Endothelial cell of umbilical vein (primary cell): ENCODE results near the gene OR6V1. TPM values are rescaled to one million over a fixed set of nuclear protein-coding genes. Genes with fewer than 3 reads are reported as not detected.

Experiments
- BruUV-seq: library from RNA; stranded (reverse); fragments of 400-500 nt; replicated peaks from 2 replicates; lab custom pipeline; 2021; lab: Mats Ljungman, UMichigan
- CTCF ChIA-PET: fragments of 300-600, 350-600 bp; sonication (Branson Sonifier 250); formaldehyde crosslinking; loops from one replicate; lab custom pipeline; 2021; ENCODE audit warnings: antibody characterized with exemption, inconsistent platforms; lab: Charles Lee
- POLR2A ChIA-PET: fragments of 300-600, 350-600 bp; sonication (Branson Sonifier 250); formaldehyde crosslinking; loops from one replicate; lab custom pipeline; 2021; ENCODE audit warnings: antibody characterized with exemption, inconsistent platforms; lab: Charles Lee
- DNase-seq: peaks from one replicate; pipeline ENCODE4 v3.0.0-alpha.2; 2011; ENCODE audit warnings: low read depth, low spot score
- FAIRE-seq: peaks from 2 replicates; lab custom pipeline; 2011; peaks lifted over from hg19 to GRCh38; lab: Jason Lieb, UNC
- H2AFZ ChIP-seq: 2 replicates; pipeline ENCODE4 v1.6.0; 2012; ENCODE audit warnings: low read depth, low read length, control low read depth, inconsistent platforms
- H3K27ac ChIP-seq: 2 replicates; pipeline ENCODE4 v1.5.1; 2011; ENCODE audit warnings: low read depth, mild to moderate bottlenecking, control low read depth, low read length, moderate library complexity; ENCODE audit not compliant: insufficient read depth
- H3K27me3 ChIP-seq, 2 experiments: 2 replicates each; pipeline versions ENCODE4 v1.6.0 to v1.6.1; 2011; ENCODE audit warnings: low read length in 2 of 2, mixed read lengths in 1 of 2; ENCODE audit not compliant: control insufficient read depth in 2 of 2, insufficient read depth in 2 of 2
- H3K36me3 ChIP-seq, 2 experiments: 2 replicates in 1 of 2; 3 replicates in 1 of 2; pipeline ENCODE4 v1.5.1; 2011; ENCODE audit warnings: low read length in 2 of 2, mild to moderate bottlenecking in 1 of 2, moderate library complexity in 1 of 2; ENCODE audit not compliant: control insufficient read depth in 2 of 2, insufficient read depth in 2 of 2; ENCODE audit errors: extremely low read depth in 1 of 2
- H3K4me1 ChIP-seq: 3 replicates; pipeline ENCODE4 v1.5.1; 2011; ENCODE audit warnings: mild to moderate bottlenecking, low read length; ENCODE audit not compliant: control insufficient read depth, insufficient read depth; ENCODE audit errors: extremely low read depth
- H3K4me2 ChIP-seq: 2 replicates; pipeline ENCODE4 v1.6.1; 2011; ENCODE audit warnings: low read length, control low read depth, mixed read lengths; ENCODE audit not compliant: insufficient read depth
- H3K4me3 ChIP-seq, 3 experiments: fragments of 200-600 bp in 1 of 3; sonication (generic), shearing (Covaris generic) in 1 of 3; replicated peaks in 1 of 3; 2 replicates each; pipeline ENCODE4 v1.5.1; 2011 to 2016; ENCODE audit warnings: control low read depth in 3 of 3, low read length in 3 of 3, mild to moderate bottlenecking in 2 of 3, inconsistent platforms in 1 of 3, low read depth in 1 of 3, moderate library complexity in 1 of 3; ENCODE audit not compliant: insufficient read depth in 1 of 3
- H3K79me2 ChIP-seq: 2 replicates; pipeline ENCODE4 v1.6.0; 2012; ENCODE audit warnings: low read length, inconsistent platforms; ENCODE audit not compliant: control insufficient read depth, insufficient read depth
- H3K9ac ChIP-seq: replicated peaks from 2 replicates; pipeline ENCODE3; 2011; ENCODE audit warnings: low read length, control low read depth; ENCODE audit not compliant: insufficient read depth; ENCODE audit errors: extremely low read depth
- H3K9me1 ChIP-seq: replicated peaks from 3 replicates; pipeline ENCODE4 v1.6.0; 2011; ENCODE audit warnings: mild to moderate bottlenecking, low read length; ENCODE audit not compliant: control insufficient read depth, insufficient read depth; ENCODE audit errors: extremely low read depth
- H3K9me3 ChIP-seq: replicated peaks from 2 replicates; pipeline ENCODE4 v1.5.1; 2012; ENCODE audit warnings: low read length, inconsistent platforms; ENCODE audit not compliant: control insufficient read depth, insufficient read depth
- H4K20me1 ChIP-seq: replicated peaks from 2 replicates; pipeline ENCODE3; 2011; ENCODE audit warnings: mild to moderate bottlenecking, low read length; ENCODE audit not compliant: control insufficient read depth, insufficient read depth; ENCODE audit errors: extremely low read depth
- CTCF ChIP-seq, 2 donors: IDR thresholded peaks; 1 replicate in 1 of 2; 2 replicates in 1 of 2; pipeline ENCODE4 v1.5.1; 2011; ENCODE audit warnings: low read length in 2 of 2, mild to moderate bottlenecking in 2 of 2, moderate library complexity in 2 of 2, control low read depth in 1 of 2, inconsistent platforms in 1 of 2, low read depth in 1 of 2; ENCODE audit not compliant: insufficient read depth in 1 of 2; ENCODE audit errors: extremely low read depth in 1 of 2
- EZH2 ChIP-seq: IDR thresholded peaks from 2 replicates; pipeline ENCODE4 v1.6.1; 2012; ENCODE audit warnings: borderline replicate concordance, low read depth, mild to moderate bottlenecking, moderate library complexity, low read length, inconsistent platforms; ENCODE audit not compliant: severe bottlenecking
- FOS ChIP-seq: IDR thresholded peaks from 2 replicates; pipeline ENCODE4 v1.6.1; 2011; ENCODE audit warnings: mild to moderate bottlenecking, low read length, moderate library complexity, borderline replicate concordance; ENCODE audit not compliant: insufficient read depth
- GATA2 ChIP-seq: IDR thresholded peaks from 2 replicates; pipeline ENCODE4 v1.7.0; 2011; ENCODE audit warnings: low read depth, mild to moderate bottlenecking, moderate library complexity, mixed read lengths, low read length; ENCODE audit not compliant: insufficient read length, insufficient read depth
- JUN ChIP-seq: IDR thresholded peaks from 2 replicates; pipeline ENCODE4 v1.6.1; 2011; ENCODE audit warnings: borderline replicate concordance, low read depth; ENCODE audit not compliant: insufficient read length, insufficient read depth
- MAX ChIP-seq: IDR thresholded peaks from 2 replicates; pipeline ENCODE4 v1.6.1; 2011; ENCODE audit not compliant: insufficient read depth, insufficient read length
- MYC ChIP-seq: IDR thresholded peaks from one replicate; pipeline ENCODE4 v1.6.1; 2011; ENCODE audit warnings: mild to moderate bottlenecking, low read depth, low read length
- POLR2A ChIP-seq: IDR thresholded peaks from 2 replicates; pipeline ENCODE4 v1.6.1; 2012; ENCODE audit warnings: low read depth, mild to moderate bottlenecking, control low read depth, low read length
- POLR2AphosphoS5 ChIP-seq: IDR thresholded peaks from 2 replicates; pipeline ENCODE4 v1.6.1; 2012; ENCODE audit warnings: low read depth, mild to moderate bottlenecking, control low read depth, low read length, moderate library complexity; ENCODE audit not compliant: insufficient read depth
- dilution Hi-C: fragments of 300-500 bp; cut with MboI; formaldehyde crosslinking; loops from one replicate; pipeline ENCODE4 v1.15.0; 2019; ENCODE audit warnings: low sequenced_read_pairs; ENCODE audit not compliant: extremely low pct_ligation_motif_present
- intact Hi-C: fragments of 100-400 bp; cut with micrococcal nuclease; formaldehyde crosslinking; loops from one replicate; pipeline ENCODE4 v1.10.0; 2022
- polyA plus RNA-seq, 4 experiments: library from polyadenylated mRNA; depleted of rRNA in 3 of 4; stranded (reverse) in 3 of 4; unstranded in 1 of 4; fragments of >200 nt; gene quantifications; 2 replicates each; pipeline versions ENCODE4 v1.2.1 to v1.2.3, GENCODE V29; 2011 to 2012; ENCODE audit warnings: missing spikeins in 1 of 4
- total RNA-seq: library from RNA; stranded (reverse); gene quantifications from 2 replicates; pipeline ENCODE4 v1.2.3, GENCODE V29; 2021

OR6V1 gene
- total and polyA plus RNA-seq, 2 donors (not counting 3 experiments of a cell fraction or from before 2014, with no cell fraction given) = not detected

- H3K27ac ChIP-seq = no peak overlapping the region
- no peak overlapping the region for H3K4me3 ChIP-seq
- H3K79me2 ChIP-seq = no peaks in the 10 kb centered on the region
- DNase-seq = no peak
- no TSS peak for BruUV-seq
- no peaks in the 10 kb centered on the region for H4K20me1 ChIP-seq
- ChIA-PET CTCF (interaction anchor here (2.5 kb wide), 1 partner anchor 160 kb away, joined by 6 read pairs; no protein-coding TSS in a partner anchor), POLR2A (no interaction called here)
- H3K27me3 ChIP-seq = no peaks in the 10 kb centered on the region
- intact Hi-C loops (no loop called here), dilution Hi-C loops (no loop called here)
- FAIRE-seq = no peak
- no peak overlapping the region for H2AFZ ChIP-seq
- no peaks in the 10 kb centered on the region for H3K36me3 ChIP-seq
- no peaks in the 10 kb centered on the region for H3K4me1 ChIP-seq
- no peak overlapping the region for H3K4me2 ChIP-seq
- no peak overlapping the region for H3K9ac ChIP-seq
- TF ChIP-seq EZH2 (no peak), CTCF (IDR thresholded peaks at IDR 0.05; ENCODE audit: extremely low read depth in 1 of 2, insufficient read depth in 1 of 2, low read depth in 1 of 2, low read length in 2 of 2) (no peak), FOS (no peak), MYC (no peak), POLR2A (no peak), GATA2 (no peak), JUN (no peak), POLR2AphosphoS5 (no peak), MAX (no peak)
- no peaks in the 10 kb centered on the region for H3K9me1 ChIP-seq
- no peaks in the 10 kb centered on the region for H3K9me3 ChIP-seq
Measured at GRCh38 chr7:143055754-143056153, 3.6 kb downstream of the OR6V1 start.
